ENCODE results near the gene UBTF.

DNA sequence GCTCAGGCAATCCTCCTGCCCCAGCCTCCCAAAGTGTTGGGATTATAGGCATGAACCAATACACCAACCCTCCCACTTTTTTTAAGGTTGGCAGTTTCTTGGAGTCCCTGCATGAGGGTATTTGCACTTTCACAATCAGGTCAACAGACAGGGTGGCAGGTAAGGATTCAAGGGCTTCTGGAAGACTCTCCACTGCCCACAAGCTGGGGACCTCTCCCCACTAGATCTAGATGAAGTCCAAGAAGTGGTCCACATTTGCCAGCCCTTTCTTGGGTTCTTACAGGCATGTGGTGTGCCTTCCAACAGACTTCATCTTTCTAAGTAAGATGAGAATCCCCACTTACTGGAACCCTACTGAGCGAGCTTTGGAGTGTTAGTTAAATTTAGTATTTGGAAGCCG lies 45.0 kb downstream of the UBTF start:
- TF ChIP-seq, protein P1, sequence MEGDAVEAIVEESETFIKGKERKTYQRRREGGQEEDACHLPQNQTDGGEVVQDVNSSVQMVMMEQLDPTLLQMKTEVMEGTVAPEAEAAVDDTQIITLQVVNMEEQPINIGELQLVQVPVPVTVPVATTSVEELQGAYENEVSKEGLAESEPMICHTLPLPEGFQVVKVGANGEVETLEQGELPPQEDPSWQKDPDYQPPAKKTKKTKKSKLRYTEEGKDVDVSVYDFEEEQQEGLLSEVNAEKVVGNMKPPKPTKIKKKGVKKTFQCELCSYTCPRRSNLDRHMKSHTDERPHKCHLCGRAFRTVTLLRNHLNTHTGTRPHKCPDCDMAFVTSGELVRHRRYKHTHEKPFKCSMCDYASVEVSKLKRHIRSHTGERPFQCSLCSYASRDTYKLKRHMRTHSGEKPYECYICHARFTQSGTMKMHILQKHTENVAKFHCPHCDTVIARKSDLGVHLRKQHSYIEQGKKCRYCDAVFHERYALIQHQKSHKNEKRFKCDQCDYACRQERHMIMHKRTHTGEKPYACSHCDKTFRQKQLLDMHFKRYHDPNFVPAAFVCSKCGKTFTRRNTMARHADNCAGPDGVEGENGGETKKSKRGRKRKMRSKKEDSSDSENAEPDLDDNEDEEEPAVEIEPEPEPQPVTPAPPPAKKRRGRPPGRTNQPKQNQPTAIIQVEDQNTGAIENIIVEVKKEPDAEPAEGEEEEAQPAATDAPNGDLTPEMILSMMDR (IDR thresholded peaks at IDR 0.05): no peak
- TF ChIP-seq POLR2AphosphoS5 (IDR thresholded peaks at IDR 0.05; ENCODE audit: insufficient read depth in 1 of 2, low read depth in 1 of 2) (no peak), POLR2A (IDR thresholded peaks at IDR 0.05) (no peak)

All from vagina (tissue), 2 donors.